Measurements from ENCODE around the gene CCR6.
"Not testable (repeated sequence)": the region's sequence is repeated elsewhere in the genome, so short reads cannot be mapped to it uniquely, and the experiment has no call there.

Gene CCR6

DNA sequence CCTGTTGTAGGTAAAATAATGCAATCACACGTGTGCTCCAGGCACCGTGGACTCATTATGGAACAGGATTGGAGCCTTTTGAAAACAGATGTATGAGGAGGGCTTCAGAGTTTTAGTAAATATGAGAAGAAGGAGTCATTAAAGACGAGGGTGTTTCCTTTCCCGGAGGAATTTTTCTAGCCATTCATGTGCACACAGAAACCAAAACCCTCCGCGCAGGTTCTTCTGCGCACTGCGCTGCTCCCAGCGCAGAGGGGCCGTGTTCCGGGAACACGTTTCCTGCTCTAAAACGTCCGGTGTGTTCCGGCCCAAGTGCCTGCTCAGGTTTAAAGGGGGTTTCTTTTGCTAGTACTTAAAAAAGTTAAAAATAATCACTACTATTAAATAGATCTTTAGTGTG, 23.2 kb downstream of the CCR6 start:
- no peak for DNase-seq

DNA sequence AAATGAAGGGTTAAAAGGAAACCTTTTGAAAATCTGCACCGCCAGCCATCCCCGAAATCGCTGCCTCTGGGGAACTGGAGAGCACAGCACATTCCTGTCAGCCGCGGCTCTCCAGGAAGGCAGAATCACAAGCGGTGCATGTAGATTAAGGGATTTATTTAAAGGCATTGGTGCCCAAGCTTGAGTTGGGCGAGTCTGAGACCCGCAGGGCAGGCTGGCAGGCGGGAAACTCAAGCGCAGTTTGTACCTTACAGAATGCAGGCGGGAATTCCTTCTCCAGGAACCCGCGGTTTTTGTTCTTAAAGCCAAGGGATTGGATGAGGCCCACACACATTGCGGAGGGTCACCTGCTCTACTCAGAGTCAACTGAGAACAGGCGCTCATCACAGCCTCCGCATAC, 24.1 kb downstream of the CCR6 start:
- no peak for DNase-seq

DNA sequence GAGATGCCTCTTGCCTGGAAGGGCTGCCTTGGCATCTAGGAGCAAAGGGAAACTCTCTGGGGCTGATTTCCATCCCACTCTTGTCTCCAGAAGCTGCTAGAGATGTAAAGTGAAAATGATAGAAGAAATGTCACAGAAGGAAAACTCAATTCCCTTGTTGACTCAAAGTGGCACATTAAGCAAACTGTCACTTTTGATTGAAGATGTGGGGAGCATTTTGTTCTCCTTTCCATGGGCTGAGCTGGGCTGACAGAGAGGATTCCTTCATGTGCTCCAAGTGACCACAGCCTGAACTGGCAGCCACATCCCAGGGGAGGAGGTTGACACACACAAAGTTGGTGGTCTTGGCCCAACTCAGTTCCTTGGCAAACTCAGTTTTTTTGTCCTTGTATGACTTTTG, 25.1 kb downstream of the CCR6 start:
- no peak for DNase-seq

DNA sequence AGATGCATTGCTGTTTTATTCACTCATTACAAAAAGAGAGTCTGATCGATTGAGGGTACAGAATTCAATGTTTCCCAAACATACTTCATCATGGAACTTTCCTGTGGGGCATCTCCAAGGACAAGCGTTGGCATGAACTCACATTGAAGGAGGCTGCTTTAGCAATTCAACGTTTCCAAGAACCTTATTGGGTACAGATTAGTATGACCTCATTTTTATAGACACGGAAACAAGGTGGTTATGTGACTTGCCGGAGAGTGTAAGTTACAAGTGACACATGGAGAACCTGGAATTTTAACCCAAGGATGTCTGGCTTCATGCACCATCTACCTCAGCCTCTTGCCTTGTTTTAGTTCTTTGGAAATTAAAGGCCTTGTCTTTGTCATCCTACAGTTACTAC, 26.1 kb downstream of the CCR6 start:
- no peak for DNase-seq

DNA sequence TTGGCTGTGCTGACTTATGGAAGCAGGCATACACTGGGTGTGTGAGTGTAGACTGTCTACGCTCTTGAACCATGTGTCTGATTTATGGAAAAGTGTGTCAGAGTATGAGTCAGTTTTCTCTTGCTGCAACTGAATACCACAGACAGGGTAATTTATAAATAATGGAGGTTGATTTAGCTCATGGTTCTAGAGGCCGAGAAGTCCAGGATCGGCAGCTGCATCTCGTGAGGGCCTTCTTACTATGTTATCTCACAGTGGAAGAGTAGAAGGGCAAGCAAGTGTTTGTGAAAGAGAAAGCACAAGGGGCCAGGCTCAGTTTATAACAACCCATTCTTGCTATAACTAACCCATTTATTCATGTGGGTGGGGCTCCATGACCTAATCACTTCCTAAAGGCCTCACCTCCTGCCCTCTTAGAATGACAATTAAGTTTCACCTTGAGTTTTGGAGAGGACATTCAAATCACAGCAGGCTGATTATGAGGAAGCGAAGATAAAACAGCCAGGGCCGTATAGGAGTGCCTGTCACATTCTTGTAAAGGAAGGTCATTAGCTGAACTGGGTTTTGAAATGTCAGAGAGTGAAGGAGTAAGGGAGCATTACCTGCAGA, 28.1 kb downstream of the CCR6 start:
- DNase-seq = no peak

DNA sequence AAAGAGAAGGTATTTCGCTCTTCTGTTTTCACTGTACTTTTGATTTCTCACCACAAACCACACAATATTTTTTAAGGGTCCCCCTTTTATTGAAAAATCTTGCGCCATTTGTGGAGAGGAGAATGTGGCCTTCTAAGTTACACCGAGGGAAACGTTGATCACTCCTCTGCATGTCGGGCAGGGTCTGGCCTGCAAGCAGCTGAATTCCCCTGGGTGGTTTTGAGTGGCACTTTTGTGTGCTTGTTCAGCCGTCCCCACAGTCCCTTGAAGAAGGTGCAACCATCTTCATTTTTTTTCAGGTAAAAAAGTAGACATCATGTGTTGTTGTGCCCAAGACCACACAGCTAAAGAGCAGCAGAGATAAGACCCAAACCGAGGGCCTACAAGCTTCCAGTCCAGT, 28.8 kb downstream of the CCR6 start:
- DNase-seq = no peak

DNA sequence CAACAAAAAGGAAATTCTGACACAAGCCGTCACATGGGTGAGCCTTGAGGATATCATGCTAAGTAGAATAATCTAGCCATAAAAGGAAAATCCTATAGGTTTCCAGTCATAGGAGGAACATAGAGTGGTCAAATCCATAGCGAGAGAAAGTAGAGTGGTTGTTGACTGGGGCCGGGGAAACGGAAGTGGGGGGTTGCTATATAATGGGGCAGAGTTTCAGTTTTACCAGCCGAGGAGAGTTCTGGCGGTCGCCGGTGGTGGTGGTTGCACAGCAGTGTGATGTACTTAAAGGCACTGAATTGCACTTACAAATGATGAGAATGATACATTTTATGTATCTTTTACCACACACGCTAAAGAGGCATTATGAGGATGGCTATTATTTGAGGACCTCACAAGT, 30.0 kb downstream of the CCR6 start:
- no peak for DNase-seq

DNA sequence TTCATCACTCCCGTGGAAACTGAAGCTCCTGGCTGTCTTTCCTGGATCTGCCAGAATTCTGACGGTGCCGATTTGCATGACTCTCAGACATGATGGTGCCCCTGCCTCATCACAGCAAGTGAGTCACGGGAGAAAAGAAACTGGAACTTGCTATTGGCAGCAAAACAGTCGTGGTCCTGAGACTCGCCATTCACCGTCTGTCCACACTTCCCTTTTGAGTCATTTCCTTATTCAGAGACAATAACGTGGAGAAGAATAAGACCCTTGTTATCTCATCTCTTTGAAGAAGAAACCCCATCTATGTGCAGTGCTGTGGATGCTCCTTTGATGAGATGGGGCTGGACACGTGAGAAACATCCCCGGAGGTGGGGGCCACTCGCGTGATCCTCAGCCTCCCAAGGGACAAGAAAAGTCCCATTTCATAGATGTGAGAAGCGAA, 30.6 kb downstream of the CCR6 start:
- DNase-seq = no peak

DNA sequence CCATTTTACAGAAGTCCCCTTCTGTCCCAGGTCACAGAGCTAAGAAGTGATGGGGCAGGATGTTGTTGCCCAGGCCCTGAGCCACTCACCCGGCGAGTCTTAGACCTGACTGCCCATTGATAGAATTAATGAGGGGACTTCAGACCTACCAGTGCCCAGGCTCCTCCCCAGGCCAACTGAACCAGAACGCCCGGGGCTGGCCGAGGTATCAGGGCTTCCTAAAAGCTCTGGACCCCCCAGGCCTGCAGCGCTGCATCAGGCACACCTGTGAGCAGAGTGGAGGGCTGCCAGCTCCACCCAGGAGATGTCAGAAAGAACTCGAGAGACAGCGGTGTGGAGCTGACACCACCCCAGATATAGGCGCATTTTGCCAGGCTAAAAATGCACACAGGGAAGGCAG, 31.4 kb downstream of the CCR6 start:
- DNase-seq = no peak

DNA sequence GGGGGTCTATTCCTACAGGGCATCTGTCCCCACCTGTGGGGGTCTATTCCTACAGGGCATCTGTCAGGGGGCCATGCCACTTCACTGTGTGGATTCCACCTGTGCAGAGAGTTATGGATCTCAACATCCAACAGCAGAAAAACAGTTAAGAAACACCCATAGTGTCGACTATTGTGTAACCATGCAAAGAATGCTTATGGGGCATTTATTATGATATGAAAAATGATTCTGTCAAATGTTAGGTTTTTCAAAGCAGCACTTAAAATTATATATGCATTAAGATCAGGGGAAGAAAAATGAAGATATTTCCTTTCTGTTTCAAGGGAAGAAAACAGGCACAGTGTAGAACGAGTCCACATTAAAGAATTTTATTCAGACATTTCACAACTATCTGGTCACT, 32.0 kb downstream of the CCR6 start:
- no peak for DNase-seq

DNA sequence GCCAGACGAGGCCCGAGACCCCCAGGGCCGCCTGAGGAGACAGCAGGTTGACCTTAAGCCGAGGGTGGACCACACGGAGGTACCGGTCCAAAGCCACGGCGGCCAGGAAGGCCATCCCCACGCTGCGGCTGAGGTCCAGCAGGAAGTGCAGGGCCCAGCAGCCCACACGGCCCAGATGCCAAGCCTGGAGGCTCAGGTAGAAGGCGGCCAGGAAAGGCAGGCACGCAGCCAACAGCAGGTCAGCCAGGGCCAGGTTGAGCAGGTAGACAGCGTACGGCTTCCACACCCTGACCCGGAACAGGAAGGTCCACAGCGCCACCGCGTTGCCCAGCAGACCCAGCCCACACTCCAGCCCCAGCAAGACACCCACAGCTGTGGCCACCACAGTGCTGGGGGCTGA, 34.5 kb downstream of the CCR6 start:
- DNase-seq = no peak

DNA sequence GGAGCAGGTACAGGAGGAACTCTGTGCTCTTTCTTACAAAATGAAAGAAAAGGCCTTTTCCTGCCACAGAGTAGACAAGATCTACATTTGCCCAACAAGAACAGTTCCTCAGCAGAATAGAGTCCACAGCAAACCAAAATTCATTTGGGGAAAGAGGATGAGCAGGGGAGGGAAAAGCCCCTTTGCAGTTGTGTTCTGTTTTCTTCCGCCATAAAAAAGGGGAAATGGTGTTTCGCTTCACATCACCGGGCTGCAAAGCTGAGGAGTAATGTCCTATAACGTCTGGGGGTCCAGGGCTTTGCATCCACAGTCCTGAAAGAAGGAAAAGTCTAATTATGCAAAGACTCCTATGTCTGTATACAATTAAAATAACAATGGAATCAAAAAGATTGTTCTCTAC, 35.0 kb downstream of the CCR6 start, which contains the start of gene GPR31:
TSS of gene GPR31 (minus strand) at position 118 of the 400 bp plus-strand sequence. CDS start 149 bp downstream, outside the sequence.
- no peak for DNase-seq

DNA sequence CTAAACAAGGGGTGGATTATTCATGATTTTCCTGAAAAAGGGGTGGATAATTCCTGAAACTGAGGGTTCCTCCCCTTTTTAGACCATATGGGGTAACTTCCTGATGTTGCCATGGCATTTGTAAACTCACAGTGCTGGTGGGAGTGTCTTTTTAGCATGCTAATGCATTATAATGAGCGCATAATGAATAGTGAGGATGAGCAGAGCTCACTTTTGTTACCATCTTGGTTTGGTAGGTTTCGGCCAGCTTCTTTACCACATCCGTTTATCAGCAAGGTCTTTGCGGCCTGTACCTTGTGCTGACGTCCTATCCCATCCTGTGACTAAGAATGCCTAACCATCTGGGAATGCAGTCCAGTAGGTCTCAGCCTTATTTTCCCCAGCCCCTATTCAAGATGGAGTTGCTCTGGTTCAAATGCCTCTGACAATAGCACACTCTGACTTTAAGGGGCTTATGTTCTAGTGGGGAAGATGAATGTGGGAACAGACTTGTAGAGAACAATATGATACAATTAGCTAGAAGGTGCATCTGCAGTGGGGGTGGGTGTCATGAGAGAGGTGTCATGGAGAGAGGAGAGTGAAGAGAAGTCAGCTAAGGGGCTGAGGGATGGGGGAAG, 39.1 kb downstream of the CCR6 start:
- DNase-seq = no peak

DNA sequence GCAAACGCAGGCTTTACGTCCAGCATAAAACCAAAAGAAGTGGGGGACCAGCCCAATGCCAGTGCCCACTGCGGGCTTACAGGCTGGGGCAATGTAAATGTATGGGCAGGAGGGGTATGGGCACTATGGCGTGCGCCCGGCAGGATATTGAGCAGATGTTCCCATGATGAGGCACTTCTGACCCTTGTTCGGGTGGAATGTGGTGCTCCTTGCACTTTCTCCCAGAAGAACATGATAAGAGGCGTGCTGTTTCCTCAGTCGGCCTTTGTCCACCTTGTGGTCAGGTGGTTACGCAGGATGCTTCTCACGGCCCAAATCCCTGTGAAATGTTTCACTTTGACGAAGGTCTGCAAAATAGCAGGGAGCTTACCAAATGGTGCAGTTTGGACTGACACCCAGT, 39.7 kb downstream of the CCR6 start:
- DNase-seq = no peak

DNA sequence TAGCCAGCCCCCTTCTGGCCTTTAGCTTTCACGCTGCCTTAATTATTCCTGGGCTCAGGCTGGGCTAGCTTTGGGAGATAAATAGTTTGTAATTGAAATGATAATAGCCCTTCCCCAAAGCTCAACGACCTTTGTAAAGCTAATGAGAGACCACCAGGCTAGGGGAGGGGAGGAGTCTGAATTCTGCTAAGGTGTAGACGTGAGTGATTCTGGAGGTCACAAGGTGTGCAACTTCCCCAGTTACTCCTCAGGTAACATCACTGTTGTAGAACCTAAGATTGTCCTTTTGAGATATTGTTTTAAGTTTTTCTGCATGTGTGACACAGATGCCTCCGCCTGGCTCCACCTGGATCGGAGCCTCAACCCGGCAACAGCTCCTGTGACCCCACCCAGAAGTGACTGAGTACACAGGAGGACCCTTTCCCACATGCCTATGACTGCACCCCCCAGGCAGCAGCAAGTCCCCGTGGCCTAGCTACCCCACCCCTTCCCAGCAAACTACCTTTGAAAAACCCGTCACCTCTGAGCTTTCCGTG, 40.6 kb downstream of the CCR6 start:
- DNase-seq = no peak

DNA sequence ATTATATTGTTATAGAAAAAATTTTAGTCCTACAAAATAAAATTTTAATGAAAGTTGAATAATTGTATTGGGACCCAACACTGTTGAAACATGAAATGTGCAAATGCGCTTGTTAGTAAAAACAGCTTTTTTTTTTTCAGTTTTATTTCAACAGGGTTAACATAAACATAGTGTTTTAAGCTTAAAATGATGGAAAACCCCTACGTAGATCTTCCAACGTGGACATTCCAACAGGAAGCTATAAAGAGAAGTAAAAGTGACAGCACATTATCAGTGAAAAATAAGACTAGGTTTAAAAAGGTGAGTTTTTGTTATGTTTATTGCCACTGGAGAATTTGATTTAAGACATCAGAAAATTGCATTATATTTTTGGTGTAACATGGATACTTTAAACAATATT, 41.4 kb downstream of the CCR6 start:
- DNase-seq = no peak

DNA sequence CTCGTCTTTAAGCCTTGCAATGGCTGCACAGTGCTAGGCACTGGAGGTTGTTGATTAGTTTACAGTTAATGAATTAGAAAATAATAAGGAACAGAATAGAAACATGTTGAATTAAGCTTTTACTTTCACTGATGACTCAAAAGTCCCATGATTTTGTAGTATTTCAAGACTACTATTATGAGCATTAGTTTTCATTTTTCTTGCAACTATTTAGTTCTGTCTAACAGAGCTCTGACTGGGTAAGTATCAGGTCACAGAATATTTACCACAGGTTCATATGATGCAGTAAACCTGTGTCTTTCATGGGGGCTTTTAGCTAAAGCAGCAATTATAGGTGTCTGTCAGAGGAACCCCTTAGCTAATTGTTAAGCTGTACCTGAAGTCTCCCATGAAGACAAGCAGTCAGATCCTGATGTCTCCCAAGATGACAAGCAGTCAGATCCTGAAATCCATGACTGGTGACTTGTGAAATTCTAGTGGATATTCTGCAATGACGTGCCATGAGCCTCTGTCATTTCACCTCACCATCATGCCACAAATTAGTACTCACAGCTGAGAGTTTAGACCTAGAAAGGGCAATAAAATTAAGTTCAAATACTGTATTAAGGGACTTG, 43.1 kb downstream of the CCR6 start:
- no peak for DNase-seq

DNA sequence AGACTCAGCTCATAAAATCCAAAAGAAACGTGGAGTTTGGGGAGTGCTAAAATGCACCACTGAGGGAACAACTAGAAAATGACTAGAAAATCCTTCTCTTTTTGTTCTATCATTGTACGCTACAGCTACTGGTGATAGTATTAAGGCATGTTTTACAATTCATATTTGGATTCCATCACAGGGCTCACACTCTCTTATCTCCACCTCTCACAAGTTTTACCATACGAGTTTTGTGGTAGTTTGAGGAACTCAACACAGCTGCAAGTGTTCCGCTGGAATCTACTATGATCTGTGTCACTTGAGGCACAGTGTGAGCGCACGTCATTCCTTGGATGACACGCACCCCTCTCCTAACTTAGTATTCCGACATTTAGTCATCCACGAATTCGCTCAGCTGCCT, 44.8 kb downstream of the CCR6 start:
- DNase-seq = not testable (repeated sequence)

DNA sequence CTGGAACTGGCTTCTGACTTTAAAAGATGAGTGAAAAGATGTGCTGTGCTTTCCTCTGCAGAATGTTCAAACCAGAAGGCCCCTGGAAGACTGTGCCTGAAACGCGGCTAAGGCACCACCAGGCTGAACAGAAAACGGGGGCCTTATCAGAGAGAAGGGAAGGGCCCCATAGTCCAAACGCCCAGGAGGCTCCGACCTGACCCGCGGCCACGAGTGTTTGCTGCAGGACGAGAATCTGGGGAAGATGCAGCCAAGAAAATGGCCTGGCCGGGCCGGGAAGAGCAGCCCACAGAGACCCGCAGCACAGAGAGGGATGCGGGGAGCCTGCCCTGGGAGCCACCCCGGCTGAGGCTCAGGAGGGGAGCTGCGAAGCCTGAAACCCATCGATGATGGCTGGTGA, 45.4 kb downstream of the CCR6 start:
- not testable (repeated sequence) for DNase-seq

DNA sequence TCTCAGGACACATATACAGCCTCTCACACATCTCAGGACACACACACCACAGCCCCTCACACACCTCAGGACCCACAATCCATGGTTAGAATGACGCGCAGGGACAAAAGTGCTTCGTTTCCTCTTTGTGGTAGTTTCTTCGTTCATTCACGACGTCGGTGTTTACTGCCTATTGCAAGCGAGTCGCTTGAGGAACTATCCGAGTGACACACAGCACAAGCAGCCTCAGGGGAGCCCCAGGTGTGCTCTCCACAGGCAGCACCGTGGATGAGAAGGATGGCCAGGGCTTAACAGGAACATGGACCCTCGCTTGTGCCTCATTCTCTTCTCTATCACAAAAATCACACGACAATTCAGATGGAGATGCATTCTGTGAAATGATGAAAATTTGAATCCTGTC, 47.0 kb downstream of the CCR6 start:
- DNase-seq = not testable (repeated sequence)

DNA sequence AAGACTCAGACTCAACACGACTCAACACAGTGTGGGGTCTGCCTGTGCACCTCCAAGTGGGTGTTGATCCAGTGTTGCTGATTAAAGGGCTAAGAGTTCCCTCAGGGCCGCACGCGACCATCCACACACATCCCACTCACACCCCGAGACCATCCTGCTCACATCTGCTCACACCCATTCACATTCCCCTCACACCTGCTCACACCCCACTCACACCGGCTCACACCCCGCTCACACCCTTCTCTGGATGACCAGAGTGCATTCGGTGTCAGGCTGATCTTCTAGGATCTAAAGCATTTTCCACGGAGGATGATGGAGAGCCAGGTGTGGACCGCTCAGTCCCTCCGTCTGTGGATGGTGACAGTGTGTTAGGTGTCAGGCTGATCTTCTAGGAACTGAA, 48.4 kb downstream of the CCR6 start:
- DNase-seq = not testable (repeated sequence)

DNA sequence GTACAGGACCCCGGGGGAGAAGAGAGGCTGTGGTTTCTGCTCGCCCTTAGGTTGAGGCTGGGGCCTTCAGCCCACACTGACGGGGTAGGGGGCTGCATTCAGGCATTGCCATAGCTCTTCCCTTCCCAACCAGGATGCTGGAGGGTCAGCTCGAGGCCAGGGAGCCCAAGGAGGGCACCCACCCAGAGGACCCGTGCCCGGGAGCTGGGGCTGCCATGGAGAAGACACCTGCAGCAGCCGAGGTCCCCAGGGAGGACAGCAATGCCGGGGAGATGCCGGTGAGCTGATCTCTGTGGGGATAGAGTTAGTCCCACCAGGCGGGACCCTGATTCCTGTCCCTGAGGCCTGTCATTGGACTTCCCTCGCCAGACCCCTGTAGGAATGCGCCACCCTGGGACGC, 49.1 kb downstream of the CCR6 start:
- not testable (repeated sequence) for DNase-seq

DNA sequence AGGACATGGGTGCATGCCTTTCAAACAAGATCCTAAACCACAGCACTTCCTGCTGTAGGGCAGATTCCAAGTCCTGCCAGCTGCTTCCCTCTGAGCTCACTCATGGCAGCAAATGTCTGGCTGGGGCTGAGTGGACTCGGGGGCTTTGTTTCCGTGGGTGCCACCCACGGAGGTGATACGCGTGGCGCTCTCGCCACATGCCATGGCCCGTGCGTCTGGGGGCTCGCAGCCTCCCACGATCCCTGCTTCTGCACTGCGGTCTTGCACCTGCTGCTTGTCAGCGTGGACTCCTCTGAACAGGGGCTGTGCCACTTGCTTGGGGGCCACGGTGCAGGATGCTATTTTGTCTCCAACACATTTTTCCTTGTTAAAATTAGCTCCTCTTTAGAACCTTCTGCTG, 54.4 kb downstream of the CCR6 start:
- not testable (repeated sequence) for DNase-seq

DNA sequence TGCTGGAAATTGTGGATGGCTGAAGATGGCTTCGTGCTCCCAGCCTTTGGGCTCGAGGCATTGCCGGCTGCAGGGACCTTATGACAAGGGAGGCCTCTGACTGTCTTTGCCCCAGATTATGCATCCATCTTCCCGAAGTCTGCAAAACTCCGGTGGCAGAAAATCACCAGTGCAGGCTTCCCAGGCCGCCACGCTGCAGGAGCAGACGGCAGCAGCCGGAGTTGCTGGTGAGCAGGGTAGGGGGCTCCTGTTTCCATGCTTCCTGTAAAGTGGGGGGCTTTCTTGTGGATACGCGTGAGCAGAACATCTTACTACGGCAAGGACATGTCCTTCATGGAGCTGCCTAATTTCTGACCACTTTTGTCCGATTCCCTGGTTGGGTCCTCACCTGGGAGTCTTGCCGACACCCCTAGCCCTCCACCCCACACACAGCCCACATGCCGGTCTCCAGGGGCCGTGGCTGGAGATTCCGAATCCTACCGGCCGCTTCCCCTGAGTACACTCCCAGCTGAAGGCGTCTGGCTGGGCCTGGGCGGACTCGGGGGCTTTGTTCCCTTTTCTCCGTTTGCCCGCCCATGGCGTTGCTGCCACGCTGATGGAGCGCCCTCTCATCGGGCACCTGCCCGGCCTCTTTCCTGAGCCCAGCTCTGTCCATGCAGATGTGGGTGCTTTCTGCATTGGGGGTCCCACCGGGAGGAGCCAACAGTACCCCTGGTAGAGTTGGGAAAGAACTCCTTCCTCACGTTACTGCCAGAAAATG, 56.2 kb downstream of the CCR6 start:
- not testable (repeated sequence) for DNase-seq
